Liver (tissue), 9 donors: ENCODE data around the gene AMBRA1. TPM values are rescaled to one million over a fixed set of nuclear protein-coding genes. Genes with fewer than 3 reads are reported as not detected.

Experiments used
- DNase-seq: peaks from one replicate; pipeline ENCODE4 v3.0.0-alpha.2; 2017; ENCODE audit warnings: low spot score
- H3K27ac ChIP-seq, 2 donors: one replicate each; pipeline ENCODE4 v1.7.0; 2013; ENCODE audit warnings: inconsistent platforms in 2 of 2, low read length in 2 of 2, control low read depth in 1 of 2, low read depth in 1 of 2, mild to moderate bottlenecking in 1 of 2
- H3K27me3 ChIP-seq, 4 donors: one replicate each; pipeline versions ENCODE4 v1.6.1 to v1.7.0; 2013; ENCODE audit warnings: low read length in 3 of 4, inconsistent platforms in 1 of 4, mild to moderate bottlenecking in 1 of 4, moderate library complexity in 1 of 4; ENCODE audit not compliant: control insufficient read depth in 4 of 4, insufficient read depth in 4 of 4
- H3K36me3 ChIP-seq, 4 donors: one replicate each; pipeline versions ENCODE4 v1.6.1 to v1.7.0; 2013; ENCODE audit warnings: low read length in 3 of 4, mild to moderate bottlenecking in 3 of 4, low read depth in 1 of 4, moderate library complexity in 1 of 4; ENCODE audit not compliant: control insufficient read depth in 4 of 4, insufficient read depth in 3 of 4
- H3K4me1 ChIP-seq, 4 donors: one replicate each; pipeline versions ENCODE4 v1.6.1 to v1.7.0; 2013; ENCODE audit warnings: low read length in 3 of 4, mild to moderate bottlenecking in 3 of 4, moderate library complexity in 1 of 4; ENCODE audit not compliant: control insufficient read depth in 4 of 4, insufficient read depth in 4 of 4
- H3K4me3 ChIP-seq, 3 donors: one replicate each; pipeline versions ENCODE4 v1.6.1 to v1.7.0; 2013; ENCODE audit warnings: low read length in 3 of 3, control low read depth in 1 of 3, low read depth in 1 of 3, mild to moderate bottlenecking in 1 of 3
- H3K9ac ChIP-seq, 2 donors: one replicate each; pipeline ENCODE4 v1.7.0; 2013; ENCODE audit warnings: low read length in 2 of 2, mild to moderate bottlenecking in 2 of 2, moderate library complexity in 2 of 2, control low read depth in 1 of 2, low read depth in 1 of 2
- H3K9me3 ChIP-seq, 4 donors: one replicate each; pipeline versions ENCODE4 v1.6.1 to v1.7.0; 2013; ENCODE audit warnings: low read length in 3 of 4; ENCODE audit not compliant: control insufficient read depth in 4 of 4
- EGR1 ChIP-seq, 2 donors: IDR thresholded peaks; 2 replicates each; pipeline ENCODE4 v1.6.1; 2016 to 2018; ENCODE audit warnings: antibody characterized with exemption in 2 of 2, low read depth in 2 of 2
- FOXA1 ChIP-seq: IDR thresholded peaks from 2 replicates; pipeline ENCODE4 v1.6.1; 2016; ENCODE audit warnings: antibody characterized with exemption
- FOXA2 ChIP-seq: IDR thresholded peaks from 2 replicates; pipeline ENCODE4 v1.6.1; 2016; ENCODE audit warnings: antibody characterized with exemption
- GABPA ChIP-seq, 2 donors: IDR thresholded peaks in 1 of 2; conservative IDR thresholded peaks in 1 of 2; 2 replicates each; pipeline ENCODE4 v1.6.1; 2016; ENCODE audit warnings: antibody characterized with exemption in 2 of 2, mild to moderate bottlenecking in 1 of 2, moderate library complexity in 1 of 2
- HNF4A ChIP-seq, 2 donors: conservative IDR thresholded peaks; 2 replicates each; pipeline ENCODE4 v1.6.1; 2016; ENCODE audit warnings: antibody characterized with exemption in 2 of 2, mild to moderate bottlenecking in 2 of 2
- HNF4G ChIP-seq: IDR thresholded peaks from 2 replicates; pipeline ENCODE4 v1.6.1; 2016; ENCODE audit warnings: antibody characterized with exemption
- JUND ChIP-seq, 2 donors: IDR thresholded peaks; 2 replicates each; pipeline ENCODE4 v1.6.1; 2016; ENCODE audit warnings: antibody characterized with exemption in 2 of 2
- NR2F2 ChIP-seq: IDR thresholded peaks from 2 replicates; pipeline ENCODE4 v1.6.1; 2016; ENCODE audit warnings: antibody characterized with exemption
- RAD21 ChIP-seq, 2 donors: IDR thresholded peaks; 2 replicates each; pipeline ENCODE4 v1.6.1; 2016; ENCODE audit warnings: antibody characterized with exemption in 2 of 2, mild to moderate bottlenecking in 2 of 2
- RXRA ChIP-seq, 2 donors: IDR thresholded peaks; 2 replicates each; pipeline ENCODE4 v1.6.1; 2017 to 2018; ENCODE audit warnings: antibody characterized with exemption in 2 of 2, mild to moderate bottlenecking in 1 of 2
- SP1 ChIP-seq: IDR thresholded peaks from 2 replicates; pipeline ENCODE4 v1.6.1; 2018; ENCODE audit warnings: antibody characterized with exemption, mild to moderate bottlenecking
- TAF1 ChIP-seq: conservative IDR thresholded peaks from 2 replicates; pipeline ENCODE4 v1.6.1; 2016; ENCODE audit warnings: antibody characterized with exemption, mild to moderate bottlenecking
- YY1 ChIP-seq: IDR thresholded peaks from 2 replicates; pipeline ENCODE4 v1.6.1; 2016; ENCODE audit warnings: antibody characterized with exemption, mild to moderate bottlenecking
- WGBS: extraction: QIAGEN DNeasy Blood & Tissue Kit; methylation state at CpG from one replicate; pipeline ENCODE4 v1.1.7; 2013; 5-methylcytosine and 5-hydroxymethylcytosine counted together
- polyA plus RNA-seq, 2 donors: library from polyadenylated mRNA; stranded (reverse) in 1 of 2; unstranded in 1 of 2; fragments of 200-250 nt in 1 of 2; fragments of >200 nt in 1 of 2; fragmentation: Nextera tagmentation in 1 of 2; extraction: Ambion mirVana in 1 of 2; gene quantifications; one replicate each; pipeline versions ENCODE4 v1.2.1 to v1.2.3, GENCODE V29; 2013 to 2015
- total RNA-seq, 2 donors: library from RNA; depleted of rRNA; stranded (reverse); fragments of >200 nt; gene quantifications; one replicate each; pipeline ENCODE4 v1.2.3, GENCODE V29; 2014
- TF ChIP-seq, protein P1 (sequence below): fragments of 150-350 bp; IDR thresholded peaks from 2 replicates; pipeline ENCODE4 v1.5.1; 2017; ENCODE audit warnings: improper control_type of control experiment, low read depth, low read length; ENCODE audit not compliant: missing input control
- TF ChIP-seq, protein P2 (sequence below): IDR thresholded peaks from 2 replicates; pipeline ENCODE4 v1.6.1; 2016; ENCODE audit warnings: antibody characterized with exemption
- TF ChIP-seq, protein P3 (sequence below): IDR thresholded peaks from 2 replicates; pipeline ENCODE4 v1.6.1; 2016; ENCODE audit warnings: antibody characterized with exemption, mild to moderate bottlenecking
- TF ChIP-seq, protein P4 (sequence below): IDR thresholded peaks from 2 replicates; pipeline ENCODE4 v1.6.1; 2016; ENCODE audit warnings: antibody characterized with exemption
- TF ChIP-seq, protein P5 (sequence below): IDR thresholded peaks from 2 replicates; pipeline ENCODE4 v1.6.1; 2016; ENCODE audit warnings: antibody characterized with exemption
- donor health status: healthy.
- donor health status: healthy.
- donor health status: healthy.
- donor health status: healthy.
- donor health status: healthy.

The AMBRA1 gene
- total and polyA plus RNA-seq, 4 donors, result 3.7 to 25.7 (median 15.1) TPM

DNA sequence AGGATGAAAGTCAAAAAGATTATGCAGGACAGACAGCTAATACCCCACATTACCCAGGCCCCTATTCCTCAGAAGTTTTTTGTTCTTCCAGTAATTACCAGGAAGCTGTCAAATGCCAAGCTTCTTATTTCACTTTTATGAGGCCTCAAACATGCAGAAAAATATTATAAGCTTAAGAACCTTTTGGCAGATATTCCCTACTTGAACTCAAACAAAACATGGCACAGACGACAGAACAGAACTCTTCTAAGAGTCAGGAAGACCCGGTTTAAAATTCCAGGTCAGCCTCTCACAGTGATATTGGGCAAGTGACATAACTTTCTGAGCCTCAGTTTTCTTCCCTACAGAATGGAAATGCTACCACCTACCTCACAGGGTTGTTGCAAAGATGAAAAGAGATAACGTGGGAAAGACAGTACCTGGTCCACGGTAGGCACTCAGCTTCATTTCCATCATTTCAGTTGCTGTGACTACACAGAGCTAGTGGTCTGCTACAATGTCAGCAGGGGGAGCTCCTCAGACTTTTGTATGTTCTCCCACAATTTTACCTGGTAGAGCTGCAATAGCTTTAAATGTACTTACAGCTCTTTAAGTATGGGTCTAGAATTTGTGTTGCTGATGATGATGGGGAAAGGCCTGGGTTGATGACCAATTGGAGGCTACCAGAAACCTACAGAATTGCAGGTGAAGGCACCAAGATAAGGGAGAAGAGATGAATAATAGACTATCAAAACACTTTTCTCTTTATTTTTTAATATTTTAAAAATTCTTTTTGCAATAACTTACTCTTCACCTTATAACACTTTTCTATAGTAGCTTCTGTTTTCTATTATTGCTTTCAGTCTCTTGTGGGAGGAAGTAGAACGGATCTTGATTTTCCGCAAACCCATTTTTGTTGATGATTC lies 103.9 kb downstream of the AMBRA1 start:
- Histone ChIP-seq H3K9me3 (no peaks in the 10 kb centered on the region), H3K4me1 (no peaks in the 10 kb centered on the region), H3K36me3 (peaks cover 2 to 11% (median 8%) of the 10 kb centered on the region in 4 donors), H3K9ac (no peak overlapping the region), H3K27ac (no peak overlapping the region), H3K27me3 (no peaks in the 10 kb centered on the region), H3K4me3 (no peak overlapping the region)
- 75% methylated on average over 6 of the region's 6 CpGs for WGBS
- TF ChIP-seq HNF4A (conservative IDR thresholded peaks at IDR 0.05), result no peak
- TF ChIP-seq, protein P1, sequence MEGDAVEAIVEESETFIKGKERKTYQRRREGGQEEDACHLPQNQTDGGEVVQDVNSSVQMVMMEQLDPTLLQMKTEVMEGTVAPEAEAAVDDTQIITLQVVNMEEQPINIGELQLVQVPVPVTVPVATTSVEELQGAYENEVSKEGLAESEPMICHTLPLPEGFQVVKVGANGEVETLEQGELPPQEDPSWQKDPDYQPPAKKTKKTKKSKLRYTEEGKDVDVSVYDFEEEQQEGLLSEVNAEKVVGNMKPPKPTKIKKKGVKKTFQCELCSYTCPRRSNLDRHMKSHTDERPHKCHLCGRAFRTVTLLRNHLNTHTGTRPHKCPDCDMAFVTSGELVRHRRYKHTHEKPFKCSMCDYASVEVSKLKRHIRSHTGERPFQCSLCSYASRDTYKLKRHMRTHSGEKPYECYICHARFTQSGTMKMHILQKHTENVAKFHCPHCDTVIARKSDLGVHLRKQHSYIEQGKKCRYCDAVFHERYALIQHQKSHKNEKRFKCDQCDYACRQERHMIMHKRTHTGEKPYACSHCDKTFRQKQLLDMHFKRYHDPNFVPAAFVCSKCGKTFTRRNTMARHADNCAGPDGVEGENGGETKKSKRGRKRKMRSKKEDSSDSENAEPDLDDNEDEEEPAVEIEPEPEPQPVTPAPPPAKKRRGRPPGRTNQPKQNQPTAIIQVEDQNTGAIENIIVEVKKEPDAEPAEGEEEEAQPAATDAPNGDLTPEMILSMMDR, result peak; percentile 62
- no peak for TF ChIP-seq SP1
- peak; percentile 72 to 82 for TF ChIP-seq RAD21 (IDR thresholded peaks at IDR 0.05)
- TF ChIP-seq JUND (IDR thresholded peaks at IDR 0.05), result no peak
- no peak for DNase-seq

DNA sequence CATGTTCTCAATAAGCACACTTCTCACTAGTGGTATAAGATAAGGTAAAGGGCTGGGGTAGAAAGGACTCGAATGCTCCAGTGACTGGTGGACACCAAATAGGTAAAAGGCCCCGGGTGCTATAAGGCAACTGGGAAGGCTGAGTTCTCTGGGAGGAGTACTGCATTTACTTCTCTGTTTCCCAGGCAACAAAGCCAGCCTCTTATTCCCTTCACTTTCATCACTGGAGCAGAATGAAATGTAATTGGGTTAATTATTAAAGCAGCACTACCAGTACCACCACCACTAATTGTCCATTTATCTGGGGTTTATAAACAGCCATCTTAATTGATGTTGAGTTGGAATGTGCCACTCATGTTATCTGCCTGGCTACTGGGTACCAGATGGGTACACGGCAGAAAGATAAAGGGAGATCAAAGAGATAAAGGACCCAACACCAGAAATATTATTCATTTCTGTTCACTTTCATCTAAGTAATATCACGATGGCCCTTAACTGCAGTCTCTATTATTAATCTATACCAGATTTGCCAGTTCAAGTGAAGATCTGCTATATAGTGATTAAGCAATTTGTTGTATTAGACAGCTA lies 107.9 kb downstream of the AMBRA1 start:
- H3K9me3 ChIP-seq, result no peaks in the 10 kb centered on the region
- H3K4me3 ChIP-seq, result no peak overlapping the region
- H3K9ac ChIP-seq, result no peak overlapping the region
- TF ChIP-seq GABPA (IDR thresholded peaks at IDR 0.05 in 1 of 2, conservative IDR thresholded peaks at IDR 0.05 in 1 of 2) (no peak), SP1 (no peak), YY1 (no peak), RXRA (IDR thresholded peaks at IDR 0.05) (no peak), HNF4G (no peak), RAD21 (IDR thresholded peaks at IDR 0.05) (no peak), NR2F2 (no peak), TAF1 (no peak), EGR1 (IDR thresholded peaks at IDR 0.05; ENCODE audit: low read depth in 2 of 2) (no peak), FOXA2 (no peak), JUND (IDR thresholded peaks at IDR 0.05) (no peak), HNF4A (conservative IDR thresholded peaks at IDR 0.05) (no peak), FOXA1 (no peak)
- TF ChIP-seq, protein P2, sequence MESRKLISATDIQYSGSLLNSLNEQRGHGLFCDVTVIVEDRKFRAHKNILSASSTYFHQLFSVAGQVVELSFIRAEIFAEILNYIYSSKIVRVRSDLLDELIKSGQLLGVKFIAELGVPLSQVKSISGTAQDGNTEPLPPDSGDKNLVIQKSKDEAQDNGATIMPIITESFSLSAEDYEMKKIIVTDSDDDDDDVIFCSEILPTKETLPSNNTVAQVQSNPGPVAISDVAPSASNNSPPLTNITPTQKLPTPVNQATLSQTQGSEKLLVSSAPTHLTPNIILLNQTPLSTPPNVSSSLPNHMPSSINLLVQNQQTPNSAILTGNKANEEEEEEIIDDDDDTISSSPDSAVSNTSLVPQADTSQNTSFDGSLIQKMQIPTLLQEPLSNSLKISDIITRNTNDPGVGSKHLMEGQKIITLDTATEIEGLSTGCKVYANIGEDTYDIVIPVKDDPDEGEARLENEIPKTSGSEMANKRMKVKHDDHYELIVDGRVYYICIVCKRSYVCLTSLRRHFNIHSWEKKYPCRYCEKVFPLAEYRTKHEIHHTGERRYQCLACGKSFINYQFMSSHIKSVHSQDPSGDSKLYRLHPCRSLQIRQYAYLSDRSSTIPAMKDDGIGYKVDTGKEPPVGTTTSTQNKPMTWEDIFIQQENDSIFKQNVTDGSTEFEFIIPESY, result no peak
- TF ChIP-seq, protein P3, sequence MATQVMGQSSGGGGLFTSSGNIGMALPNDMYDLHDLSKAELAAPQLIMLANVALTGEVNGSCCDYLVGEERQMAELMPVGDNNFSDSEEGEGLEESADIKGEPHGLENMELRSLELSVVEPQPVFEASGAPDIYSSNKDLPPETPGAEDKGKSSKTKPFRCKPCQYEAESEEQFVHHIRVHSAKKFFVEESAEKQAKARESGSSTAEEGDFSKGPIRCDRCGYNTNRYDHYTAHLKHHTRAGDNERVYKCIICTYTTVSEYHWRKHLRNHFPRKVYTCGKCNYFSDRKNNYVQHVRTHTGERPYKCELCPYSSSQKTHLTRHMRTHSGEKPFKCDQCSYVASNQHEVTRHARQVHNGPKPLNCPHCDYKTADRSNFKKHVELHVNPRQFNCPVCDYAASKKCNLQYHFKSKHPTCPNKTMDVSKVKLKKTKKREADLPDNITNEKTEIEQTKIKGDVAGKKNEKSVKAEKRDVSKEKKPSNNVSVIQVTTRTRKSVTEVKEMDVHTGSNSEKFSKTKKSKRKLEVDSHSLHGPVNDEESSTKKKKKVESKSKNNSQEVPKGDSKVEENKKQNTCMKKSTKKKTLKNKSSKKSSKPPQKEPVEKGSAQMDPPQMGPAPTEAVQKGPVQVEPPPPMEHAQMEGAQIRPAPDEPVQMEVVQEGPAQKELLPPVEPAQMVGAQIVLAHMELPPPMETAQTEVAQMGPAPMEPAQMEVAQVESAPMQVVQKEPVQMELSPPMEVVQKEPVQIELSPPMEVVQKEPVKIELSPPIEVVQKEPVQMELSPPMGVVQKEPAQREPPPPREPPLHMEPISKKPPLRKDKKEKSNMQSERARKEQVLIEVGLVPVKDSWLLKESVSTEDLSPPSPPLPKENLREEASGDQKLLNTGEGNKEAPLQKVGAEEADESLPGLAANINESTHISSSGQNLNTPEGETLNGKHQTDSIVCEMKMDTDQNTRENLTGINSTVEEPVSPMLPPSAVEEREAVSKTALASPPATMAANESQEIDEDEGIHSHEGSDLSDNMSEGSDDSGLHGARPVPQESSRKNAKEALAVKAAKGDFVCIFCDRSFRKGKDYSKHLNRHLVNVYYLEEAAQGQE, result no peak
- TF ChIP-seq, protein P4, sequence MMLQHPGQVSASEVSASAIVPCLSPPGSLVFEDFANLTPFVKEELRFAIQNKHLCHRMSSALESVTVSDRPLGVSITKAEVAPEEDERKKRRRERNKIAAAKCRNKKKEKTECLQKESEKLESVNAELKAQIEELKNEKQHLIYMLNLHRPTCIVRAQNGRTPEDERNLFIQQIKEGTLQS, result no peak
- TF ChIP-seq, protein P1, result no peak
- TF ChIP-seq, protein P5, sequence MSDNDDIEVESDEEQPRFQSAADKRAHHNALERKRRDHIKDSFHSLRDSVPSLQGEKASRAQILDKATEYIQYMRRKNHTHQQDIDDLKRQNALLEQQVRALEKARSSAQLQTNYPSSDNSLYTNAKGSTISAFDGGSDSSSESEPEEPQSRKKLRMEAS, result no peak
- H3K27me3 ChIP-seq, result no peaks in the 10 kb centered on the region
- H3K36me3 ChIP-seq, result no peaks in the 10 kb centered on the region
- no peak overlapping the region for H3K27ac ChIP-seq
- DNase-seq, result no peak
- WGBS, result 90% methylated on average over 4 of the region's 4 CpGs
- H3K4me1 ChIP-seq, result no peaks in the 10 kb centered on the region
